ENCODE data around the gene PLCH1.

Gene PLCH1

DNA sequence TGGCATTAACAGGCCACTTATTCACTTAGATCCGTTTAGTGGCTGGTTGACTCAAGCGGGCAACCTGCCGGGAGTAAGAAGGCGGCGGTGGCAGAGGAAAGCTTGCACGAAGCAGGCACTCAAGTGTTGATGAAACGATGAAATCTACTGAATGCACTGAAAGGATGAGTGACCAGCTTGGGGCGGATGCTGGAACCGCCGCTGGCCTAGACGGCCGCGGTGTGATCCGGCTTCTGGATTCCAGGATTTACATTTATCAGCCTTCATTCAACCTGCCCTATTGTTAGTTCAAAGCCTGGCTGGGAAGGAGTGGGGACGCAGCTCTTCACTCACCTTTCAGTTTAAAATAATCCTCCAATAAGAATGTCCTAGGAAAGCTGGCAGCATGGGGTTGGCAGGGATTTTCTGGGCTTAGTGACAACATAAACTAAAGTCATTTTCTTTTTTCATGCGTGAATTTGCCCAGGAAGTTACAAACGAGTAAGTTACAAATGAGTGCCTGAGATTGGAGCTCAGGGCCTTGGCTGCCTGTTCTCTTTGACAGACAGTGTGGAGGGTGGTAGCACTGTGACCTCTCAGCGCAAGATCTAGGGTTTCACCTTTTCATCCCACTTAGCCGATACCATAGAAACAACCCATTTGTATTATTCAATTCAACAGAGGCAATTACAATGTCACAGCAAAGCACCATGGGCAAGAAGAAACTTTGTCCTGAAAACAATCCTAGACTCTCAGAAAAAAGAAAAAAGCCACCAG lies 1.1 kb upstream of the PLCH1 start:
- DNase-seq = no peak

DNA sequence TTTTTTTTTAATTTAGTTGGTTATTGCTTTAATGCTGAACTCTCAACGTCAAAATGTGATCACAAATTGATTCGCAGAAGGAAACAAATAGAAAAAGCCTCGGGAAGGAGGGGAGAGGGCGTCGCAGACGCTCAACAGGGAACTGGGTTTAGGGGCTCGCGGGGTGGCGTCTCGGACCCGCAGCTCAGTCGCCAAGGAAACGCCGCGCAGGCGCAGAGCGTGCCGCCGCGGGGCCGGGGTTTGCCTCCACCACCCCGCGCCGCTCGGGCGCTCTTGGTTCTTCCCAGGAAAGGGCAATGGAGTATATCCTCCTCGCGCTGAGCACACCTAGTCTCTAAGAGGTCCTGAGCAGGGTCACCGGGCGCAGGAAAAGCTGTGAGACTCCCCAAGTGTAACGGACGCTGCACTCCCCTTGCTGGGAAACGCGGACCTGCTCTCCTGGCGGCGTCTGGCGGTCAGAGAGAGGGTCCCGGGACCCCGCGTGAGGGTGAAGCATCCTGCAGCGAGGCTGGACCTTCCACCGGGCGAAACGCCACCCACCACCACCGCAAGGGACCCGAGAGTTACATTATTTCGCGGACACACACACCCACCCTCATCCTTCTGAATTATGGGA lies 753 bp downstream of the PLCH1 start:
- DNase-seq = peak; percentile 34

DNA sequence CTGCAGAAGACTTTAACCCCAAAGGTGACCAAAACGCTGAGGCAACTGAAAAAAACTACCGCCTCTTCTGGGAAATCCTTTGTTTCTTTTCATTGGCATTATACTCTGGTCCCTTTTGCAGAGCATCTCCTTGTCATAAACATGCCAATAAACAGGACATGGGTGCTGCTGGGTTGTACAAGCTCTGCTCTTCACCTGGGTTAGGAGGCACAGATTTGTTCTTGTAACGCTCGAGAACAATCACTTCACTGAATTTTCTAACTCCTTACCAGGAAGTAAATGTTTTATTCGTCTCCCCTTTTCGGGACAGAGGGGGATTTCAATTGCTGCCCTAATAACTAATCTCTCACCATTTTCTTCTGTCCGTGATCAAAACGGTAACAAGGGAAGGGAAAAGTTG lies 1.3 kb downstream of the PLCH1 start:
- DNase-seq = peak; percentile 1

DNA sequence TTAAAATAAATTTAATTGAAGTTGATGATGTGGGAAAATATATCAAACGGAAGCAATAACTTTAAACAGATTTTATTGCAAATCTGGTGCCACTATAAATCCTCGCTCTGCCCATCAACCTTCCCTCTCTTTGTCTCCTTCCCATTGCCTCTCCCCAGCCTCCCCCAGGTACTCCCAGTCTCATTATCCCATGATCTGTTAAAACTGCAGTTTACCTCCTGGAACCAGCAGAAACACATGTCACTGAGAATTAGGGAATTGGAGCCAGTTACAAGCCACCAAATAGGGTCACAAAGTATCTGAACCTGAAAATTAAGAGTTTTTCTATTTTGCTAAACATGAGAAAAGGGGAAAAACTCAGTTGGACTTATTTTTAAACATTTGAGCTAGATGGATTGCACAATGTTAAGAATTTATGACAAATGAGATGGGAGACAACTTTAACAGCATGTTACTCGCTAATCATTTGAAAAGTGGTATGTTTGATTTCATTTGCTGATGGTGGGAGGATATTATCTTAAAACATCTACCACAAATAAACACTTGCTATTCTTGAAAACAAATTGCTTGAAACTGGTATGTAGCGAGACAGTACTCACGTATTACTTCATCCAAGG lies 2.4 kb downstream of the PLCH1 start:
- DNase-seq = no peak

DNA sequence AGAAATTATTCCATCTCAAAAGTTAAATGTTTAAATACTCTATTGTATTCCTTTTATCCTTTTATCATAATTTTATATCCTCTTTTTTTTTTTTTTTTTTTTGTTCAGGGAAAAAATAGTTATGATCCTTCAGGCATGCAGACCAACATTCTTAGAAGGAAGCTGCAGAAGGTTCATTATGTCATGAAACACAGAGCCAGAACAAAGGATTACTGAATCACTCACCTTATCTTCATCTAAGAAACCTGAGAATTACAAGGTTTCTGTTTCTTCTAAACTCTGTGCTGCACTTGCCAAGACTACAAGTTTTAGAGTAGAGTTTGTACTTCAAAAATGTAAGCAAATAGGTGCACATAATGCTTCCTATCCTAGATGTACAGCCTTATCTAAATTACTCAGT lies 3.3 kb downstream of the PLCH1 start:
- DNase-seq = no peak

DNA sequence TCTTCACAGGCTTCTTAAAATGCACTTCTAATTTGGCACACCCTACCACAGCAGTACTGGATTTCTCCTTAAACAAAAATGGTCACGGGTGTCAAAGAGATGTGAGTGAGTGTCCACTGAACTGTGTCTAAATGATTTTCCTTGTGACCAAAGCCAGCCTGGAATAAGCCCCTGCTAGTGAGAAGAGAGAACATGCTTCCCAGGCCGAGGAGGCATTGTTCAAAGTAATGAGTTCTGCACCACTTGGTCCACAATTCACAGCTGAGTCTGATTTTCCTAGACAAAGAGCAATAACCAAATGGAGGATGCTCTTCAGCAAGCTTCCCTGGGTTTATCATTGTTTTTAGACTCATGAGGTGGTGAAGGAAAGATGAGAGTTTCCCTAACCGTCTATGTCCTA lies 3.8 kb downstream of the PLCH1 start:
- no peak for DNase-seq

DNA sequence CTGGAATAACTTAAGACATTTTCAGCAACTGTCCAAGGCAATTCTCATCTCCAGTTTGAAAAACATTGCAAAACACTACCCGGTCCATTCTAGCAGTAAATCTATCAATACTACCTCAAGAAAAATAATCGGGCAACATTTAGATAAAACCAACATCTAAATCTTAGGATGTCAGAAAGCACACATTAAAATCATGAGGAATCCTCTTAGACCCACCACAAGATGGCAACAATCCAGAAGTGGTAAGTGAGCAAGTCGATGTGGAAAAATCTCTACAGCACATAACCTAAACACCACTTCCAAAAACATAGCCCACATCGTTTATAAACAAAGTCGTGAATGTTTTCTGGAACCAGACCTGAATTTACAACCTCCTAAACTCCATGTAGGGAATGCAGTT lies 5.7 kb downstream of the PLCH1 start:
- peak; percentile 3 for DNase-seq

DNA sequence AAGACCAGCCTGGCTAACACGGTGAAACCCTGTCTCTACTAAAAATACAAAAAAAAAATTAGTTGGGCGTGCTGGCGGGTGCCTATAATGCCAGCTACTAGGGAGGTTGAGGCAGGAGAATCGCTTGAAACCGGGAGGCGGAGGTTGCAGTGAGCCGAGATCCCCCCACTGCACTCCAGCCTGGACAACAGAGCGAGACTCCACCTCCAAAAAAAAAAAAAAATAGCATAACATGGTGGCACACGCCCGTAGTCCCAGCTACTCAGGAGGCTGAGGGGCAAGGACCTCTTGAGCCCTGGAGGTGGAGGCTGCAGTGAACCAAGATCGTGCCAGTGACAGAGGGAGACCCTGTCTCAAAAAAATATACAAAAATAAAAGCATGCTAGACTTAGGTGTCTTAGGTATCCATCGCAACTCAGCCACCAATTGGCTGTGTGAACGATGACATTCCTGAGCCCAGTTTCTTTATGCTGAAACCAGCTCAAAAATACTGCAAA lies 6.2 kb downstream of the PLCH1 start:
- DNase-seq = no peak

DNA sequence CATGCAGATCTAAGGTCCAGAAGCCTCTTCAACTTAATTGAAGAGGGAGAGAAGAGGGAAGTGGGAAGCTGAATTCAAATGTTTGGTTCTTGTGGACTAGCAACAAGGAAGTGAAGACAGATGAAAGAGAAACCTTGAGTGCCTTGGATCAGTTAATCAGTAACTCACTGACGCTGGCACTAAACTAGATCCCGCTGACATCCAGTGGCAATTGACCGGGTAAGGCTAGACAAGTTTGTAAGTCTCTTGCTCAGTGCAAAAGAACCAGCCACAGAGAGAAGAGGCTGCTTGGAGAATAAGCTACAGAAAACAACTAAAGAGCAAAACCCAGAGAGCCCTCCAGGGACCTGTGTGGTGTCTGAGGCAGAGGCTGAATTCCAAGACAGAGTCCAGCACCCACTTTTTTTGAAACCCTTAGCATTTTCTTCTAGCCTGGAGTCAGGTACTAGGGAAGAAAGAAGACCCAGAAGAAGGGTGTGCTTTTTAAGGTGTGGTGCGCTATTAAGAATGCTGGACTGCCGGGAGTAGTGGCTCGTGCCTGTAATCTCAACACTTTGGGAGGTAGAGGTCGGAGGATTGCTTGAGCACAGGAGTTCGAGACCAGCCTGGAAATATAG lies 6.9 kb downstream of the PLCH1 start:
- no peak for DNase-seq

DNA sequence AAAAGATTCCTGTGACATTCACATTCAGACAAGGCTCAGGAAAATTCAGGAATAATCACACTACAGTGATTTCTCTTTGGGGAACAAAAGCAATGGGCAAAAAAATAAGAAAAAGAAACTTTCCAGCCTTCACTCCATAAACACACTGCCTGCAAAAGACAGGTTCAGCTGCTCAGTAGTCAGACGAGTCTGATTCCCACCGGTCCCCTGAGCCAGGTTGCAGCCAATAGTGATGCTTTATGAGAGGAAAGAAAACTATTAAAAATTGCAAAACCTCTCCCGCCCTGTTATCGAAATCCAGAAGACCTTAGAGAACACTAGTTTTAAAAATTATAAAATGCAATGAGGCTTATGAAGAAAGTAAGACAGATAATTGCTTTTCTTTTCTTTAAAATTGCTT lies 8.5 kb downstream of the PLCH1 start:
- no peak for DNase-seq

DNA sequence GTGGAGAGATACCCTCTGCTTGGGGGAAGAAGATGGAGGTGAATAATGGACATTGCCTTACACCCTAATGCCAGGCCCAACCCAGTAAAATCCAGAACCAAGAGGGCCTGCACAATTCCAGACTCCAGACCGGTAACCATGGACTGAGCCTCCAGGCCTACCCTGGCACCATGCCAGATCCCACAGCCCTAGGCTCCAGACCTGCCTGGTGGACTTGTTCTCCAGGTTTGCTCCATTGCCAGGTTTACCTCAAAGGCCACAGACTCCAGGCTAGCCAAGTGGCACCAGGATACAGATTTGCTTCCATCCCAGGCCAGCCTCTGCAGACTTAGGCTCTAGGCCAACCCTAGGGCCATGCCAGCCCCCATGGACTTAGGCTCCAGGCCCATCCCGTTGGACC lies 14.0 kb downstream of the PLCH1 start:
- no peak for DNase-seq

DNA sequence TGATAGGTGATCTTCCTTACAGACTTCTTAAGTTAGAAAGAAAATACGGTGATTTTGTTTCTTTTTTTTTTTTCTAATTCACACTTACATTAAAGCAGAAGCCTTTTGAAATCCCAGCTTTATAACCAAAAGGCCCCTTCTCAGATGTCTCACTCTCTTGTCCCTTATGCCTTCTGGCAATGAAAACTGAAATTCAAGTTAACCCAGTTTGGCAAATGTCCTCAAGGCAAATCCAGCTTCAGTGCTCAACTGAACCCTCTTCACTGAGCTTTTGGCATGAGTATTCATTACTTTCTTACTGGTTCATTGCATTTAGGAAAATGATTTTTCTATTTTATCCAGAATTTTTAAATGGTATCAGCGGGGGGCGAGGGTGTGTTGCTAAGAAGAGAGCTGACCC lies 17.0 kb downstream of the PLCH1 start:
- DNase-seq = no peak

DNA sequence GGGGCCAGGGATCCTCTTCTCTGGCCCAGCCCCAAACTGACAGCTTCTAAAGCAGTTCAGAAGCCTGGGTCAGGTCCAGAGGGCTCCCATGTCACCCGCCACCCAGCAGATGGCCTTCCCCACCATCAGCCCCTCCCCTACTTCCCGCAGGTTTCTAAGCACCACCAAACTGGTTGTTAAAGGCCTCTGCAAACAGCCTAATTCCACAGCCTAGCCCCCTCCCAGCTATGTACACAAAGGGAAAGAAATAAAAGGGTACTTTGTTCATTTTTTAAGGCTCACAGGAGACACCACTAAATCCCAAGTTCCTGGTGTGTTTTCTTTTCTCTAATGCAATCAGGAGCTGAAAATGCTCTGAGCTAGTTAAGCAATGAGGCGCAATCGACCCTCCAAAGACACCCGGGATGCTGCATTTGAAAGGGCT lies 30.6 kb downstream of the PLCH1 start:
- DNase-seq = no peak

DNA sequence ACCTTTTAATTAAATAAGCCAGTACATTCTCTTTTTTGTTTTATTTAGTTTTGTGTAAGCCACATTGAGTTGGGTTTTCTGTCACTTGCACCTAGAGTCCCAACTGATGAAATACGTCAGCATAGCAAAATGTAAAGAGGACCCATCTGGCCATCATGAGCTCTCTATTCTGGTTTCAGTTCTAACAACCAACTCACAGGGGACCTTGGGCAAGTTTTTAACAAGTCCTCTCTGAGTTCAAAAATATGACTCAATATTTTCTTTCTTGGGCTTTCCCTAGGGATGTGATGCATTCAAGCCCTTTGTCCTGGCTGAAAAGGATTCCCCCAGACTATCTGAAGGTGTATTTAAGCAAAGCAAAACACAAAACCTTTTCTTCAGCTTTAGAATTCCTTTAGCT lies 32.9 kb downstream of the PLCH1 start:
- DNase-seq = no peak

DNA sequence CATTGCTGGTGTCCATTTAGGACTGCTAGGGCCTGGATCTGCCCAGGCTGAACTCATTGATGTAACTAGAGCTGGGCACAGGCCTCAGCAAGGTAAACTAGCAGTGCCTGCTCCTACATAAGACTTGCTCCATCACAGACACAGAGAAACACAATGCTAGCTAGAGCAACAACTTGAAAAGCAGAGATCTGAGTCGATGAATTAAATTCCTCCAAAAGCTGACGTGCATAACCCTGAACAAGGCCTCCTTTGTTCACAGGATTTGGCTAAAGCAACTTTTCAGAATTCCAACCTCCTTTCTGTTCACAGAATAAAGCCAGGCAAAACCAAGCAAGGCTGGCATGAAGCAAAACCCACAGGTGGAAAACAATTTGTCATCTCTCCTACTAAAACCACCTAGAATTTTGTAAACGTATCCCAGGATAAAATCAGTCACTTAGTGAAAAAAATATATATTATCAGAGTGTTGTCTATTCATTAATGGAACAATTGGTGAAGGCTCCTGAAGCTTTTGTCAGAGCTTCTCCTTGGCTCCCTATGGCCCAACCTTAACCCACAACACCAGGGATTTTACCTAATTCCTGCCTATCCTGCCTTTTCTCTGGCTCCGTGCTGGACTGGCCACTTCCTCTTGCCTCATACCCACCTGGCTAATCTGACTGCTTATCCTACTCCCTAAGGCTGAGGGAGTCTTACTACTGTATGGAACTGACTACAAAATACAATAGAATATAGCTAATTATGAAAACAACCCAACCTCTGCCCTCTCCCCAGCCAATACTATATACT lies 39.9 kb downstream of the PLCH1 start:
- DNase-seq = no peak

DNA sequence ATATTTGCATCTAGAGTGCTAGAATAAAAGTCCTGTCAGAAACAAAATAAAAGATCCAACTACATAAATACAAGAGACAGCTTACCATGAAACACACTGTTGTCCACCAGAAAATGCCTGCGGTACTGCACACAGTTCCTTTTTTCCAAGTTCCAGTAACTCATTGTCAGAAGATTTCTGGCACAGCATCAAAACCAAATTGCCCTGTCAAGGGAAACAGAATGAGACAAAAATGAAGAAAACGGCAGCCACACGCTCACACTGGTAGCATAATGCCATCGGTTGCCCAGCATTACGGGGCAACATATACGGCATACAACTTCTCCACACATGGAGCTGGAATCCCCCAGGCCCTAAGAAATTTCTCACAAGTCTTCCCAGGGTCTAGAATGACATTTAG lies 40.8 kb downstream of the PLCH1 start:
- no peak for DNase-seq

DNA sequence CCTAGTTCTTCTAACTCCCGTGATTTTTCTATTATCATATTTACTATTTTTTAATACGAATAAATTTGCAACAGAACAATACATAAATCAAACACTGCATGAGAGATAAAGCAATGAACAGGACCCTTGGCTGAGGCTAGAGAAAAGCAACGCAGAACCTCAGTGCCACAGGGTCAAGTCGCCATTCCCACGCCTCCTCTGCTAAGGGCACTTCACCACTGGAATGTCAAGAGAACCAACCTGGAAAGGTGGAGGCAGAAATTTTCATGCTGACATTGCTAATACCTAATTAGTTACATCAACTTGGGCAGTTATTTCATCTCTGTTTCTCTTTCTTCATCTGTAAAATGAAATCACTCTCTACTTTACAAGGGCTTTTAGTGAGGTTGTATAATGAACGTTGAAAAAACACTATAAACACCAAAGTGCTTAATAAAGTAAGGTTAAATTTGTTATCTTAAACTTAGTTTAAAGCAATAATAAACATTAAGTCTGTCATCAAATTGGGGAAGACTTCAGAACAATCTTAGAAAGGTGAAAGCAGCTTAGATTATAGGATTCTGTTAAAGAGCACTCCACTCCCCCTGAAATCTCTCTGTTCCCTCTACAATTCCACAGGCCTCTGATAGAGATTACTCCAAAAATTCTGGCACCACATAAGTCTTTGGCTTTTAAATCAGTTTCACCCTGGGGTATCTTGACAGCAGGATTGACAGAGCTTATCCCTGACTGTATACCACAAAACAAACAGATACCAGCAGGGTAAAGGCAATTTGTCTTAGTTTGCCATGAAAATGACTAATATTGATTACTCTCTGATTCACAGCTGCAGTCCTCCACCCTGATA lies 41.9 kb downstream of the PLCH1 start:
- DNase-seq = no peak

DNA sequence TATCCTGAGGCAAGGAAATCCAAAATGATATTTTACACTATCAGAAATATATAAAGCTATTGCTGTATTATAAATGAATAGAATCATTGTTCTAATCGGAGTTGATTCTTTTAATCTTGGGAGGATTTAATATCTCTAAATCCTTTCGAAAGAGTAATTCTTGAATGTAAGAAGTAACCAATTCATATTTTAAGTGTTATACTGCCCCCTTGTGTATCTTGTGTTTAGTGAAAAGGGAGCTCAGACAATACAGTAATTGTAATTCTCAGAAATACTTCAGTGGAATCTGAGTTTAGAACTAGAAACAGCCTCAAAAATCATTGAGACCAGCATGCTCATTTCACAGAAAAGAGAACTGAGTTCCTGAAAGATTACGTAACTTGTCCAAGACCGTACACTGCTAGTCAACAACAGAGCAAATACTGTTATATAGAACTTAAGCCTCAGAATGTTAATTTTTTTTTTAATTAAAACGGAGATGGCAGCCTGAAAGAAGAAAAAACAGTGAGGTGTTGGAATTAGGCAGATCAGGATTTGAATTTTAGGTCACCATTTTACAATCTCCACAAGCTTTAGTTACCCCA lies 42.9 kb downstream of the PLCH1 start:
- peak; percentile 56 for DNase-seq

DNA sequence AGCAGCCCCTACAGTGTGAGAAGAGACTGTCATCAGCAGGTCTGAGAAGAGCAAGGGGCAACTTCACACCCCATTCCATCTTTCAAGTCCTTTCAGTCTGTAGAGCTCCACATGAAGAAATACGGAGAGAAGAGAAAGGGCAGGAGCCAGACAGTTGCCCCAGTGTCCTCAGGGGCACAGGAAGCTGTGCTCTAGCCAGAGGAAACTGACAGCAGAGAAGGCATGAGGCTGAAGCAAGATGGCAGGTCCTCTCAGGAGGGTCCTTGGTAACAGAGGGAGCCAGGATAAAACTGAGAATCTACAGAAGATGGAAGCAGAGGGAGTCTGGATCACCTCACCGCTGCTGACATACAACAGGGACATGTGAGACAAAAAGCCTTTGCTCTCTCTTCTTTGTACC lies 47.3 kb downstream of the PLCH1 start:
- no peak for DNase-seq

DNA sequence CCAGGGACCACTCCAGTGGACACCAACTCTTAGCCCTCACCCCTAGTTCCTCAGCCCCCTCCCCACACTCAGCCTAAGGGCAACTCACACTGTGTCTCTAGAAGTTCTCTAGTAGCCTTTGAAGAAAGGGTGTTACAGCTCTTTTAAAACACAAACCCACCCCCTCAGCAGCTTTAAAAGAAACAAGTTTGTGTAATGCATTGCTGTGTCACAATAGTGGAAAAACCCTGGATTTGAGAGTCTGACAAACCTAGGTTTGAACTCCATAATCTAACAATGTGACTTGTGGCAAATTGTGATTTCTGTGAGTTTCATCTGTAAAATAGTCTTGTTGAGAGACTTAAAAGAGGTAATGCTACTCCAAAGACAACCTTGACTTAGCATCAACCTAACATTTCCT lies 54.0 kb downstream of the PLCH1 start:
- no peak for DNase-seq

DNA sequence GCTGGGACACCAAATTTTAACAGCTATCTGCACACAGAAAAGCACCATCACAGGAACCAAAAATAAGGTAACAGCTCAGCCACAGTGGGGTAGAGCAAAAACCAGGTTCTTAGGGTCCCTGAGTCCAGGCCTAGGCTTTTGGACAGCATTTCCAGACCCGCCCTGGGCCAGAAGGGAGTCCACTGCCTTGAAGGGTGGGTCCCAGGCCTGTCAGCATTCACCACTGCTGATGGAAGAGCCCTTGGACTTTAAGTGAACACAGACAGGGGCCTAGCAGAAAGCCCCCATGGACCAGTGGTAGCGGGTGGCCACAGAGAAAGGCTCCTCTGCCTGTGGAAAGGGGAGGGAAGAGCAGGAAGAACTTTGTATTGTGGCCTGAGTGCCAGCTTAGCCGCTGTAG lies 56.4 kb downstream of the PLCH1 start:
- no peak for DNase-seq

DNA sequence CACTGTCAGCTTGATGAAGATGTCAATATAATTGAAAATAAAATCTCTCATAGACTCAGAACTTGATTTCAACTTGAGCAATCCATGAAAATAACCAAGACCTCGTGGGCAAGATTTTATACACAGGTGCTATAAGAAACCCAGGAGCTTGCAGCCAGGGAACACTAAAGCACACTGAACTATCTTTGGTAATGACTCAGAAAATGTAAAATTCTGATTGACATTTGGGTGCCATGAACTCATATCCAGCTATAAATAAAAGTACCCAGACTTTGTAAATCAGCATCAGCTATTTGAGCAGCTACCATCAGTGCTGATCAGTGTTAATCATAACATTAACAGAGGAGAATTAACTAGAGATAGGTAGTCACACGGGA lies 61.5 kb downstream of the PLCH1 start:
- no peak for DNase-seq
